GM21367 (cell line): ENCODE results near the gene TXNL4A.
"Not testable (repeated sequence)": the region's sequence is repeated elsewhere in the genome, so short reads cannot be mapped to it uniquely, and the experiment has no call there.

Source experiments
- ATAC-seq: cut with Tn5 transposase; IDR thresholded peaks from one replicate; pipeline ENCODE4 v1.9.1; 2021; ENCODE audit not compliant: unreplicated experiment

The TXNL4A gene, protein sequence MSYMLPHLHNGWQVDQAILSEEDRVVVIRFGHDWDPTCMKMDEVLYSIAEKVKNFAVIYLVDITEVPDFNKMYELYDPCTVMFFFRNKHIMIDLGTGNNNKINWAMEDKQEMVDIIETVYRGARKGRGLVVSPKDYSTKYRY

DNA sequence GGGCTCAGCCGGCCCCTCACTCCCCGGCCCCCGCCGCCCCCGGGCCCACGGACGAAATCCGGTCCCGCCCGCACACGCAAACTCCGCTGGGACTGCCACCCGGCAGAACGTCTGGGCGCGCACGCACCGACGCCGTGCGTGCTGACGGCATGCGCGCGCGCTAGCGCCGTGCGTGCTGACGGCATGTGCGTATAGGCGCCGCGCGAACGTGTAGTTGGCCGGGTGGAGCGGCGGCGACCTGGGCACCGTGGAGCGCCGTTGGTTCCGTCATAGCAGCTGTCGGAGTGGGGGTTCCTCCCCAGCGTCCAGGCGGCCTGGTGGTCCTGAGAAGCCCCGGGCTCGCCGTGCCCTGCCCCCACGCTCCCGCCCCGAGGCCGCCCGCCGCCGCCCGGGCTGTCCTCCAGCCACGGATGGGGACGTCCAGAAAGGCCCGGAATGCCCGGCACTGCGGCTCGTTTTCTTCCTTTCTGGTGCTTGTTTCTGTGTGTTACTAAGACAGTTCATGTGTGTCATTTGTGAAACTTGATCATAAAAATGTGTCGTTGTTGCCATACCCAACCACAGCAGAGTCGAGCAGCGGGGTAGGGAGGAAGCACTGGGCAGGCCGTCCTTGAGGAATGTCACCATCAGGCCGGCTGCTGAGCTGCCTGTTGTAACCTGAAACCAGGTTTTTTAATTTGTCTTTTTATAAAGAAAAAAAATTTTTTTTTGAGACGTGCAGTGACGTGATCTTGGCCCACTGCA is at the start of gene TXNL4A:
Gene TXNL4A, minus strand, starts transcription at position 113 of the 744 bp plus-strand sequence. CDS start 171 bp downstream, outside the sequence.
- ATAC-seq, result peak; percentile 94

DNA sequence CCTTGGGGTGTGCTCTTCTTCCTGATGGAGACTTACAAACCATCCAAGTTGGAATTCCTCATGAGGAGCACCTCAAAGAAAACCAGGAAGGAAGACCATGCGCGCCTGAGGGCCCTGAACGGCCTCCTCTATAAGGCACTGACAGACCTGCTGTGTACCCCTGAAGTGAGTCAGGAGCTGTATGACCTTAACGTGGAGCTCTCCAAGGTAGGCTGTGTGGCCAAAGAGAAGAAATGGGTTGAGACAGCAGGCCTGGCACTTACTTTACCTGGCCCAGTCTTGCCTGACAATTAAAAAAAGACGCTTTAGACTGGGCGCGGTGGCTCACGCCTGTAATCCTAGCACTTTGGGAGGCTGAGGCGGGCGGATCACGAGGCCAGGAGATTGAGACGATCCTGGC is 48.9 kb upstream of the TXNL4A start:
- no peak for ATAC-seq

DNA sequence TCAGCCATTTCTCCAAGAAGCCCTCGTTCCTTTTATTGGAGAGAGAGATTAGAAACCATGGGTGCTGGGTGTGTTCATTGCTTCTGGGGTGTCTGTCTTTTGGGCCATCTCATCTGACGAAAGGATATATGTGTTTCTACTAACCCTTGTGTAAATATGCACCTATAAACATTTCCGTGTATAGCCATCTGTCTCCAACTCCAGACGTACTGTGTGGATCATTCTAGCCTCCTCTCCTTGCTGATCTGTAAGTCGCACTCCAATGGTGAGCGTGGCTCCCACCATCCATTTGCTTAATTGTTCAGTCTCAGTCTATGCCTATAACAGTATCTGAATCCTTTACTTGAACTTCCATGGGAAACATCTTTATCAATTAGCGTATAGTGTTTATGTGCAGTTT is 47.6 kb upstream of the TXNL4A start:
- ATAC-seq, result no peak

DNA sequence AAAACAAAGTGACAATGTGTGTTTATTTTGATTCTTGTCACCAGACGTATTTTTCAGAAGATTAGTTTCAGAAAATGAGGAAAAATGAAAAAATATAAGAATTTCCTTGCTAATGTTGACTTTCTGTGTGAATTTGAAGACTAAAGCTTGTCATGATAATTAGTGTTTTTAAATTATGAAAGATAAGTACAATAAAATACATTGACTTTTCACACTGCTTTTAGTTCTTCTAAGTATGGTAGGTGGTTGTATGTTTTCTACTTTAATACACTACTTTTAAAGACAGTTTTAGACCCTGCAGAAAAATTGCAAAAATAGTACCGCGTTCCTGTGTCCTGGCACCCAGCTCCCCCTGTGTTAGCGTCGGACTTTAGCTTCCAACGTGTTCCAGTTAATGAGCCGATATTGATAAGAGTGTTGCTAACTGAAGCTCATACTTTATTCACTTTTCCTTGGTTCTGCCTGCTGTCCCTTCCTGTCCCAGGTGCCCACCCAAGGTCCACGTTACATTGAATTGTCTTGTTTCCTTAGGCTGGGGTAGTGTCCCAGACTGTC is 46.6 kb upstream of the TXNL4A start:
- no peak for ATAC-seq

DNA sequence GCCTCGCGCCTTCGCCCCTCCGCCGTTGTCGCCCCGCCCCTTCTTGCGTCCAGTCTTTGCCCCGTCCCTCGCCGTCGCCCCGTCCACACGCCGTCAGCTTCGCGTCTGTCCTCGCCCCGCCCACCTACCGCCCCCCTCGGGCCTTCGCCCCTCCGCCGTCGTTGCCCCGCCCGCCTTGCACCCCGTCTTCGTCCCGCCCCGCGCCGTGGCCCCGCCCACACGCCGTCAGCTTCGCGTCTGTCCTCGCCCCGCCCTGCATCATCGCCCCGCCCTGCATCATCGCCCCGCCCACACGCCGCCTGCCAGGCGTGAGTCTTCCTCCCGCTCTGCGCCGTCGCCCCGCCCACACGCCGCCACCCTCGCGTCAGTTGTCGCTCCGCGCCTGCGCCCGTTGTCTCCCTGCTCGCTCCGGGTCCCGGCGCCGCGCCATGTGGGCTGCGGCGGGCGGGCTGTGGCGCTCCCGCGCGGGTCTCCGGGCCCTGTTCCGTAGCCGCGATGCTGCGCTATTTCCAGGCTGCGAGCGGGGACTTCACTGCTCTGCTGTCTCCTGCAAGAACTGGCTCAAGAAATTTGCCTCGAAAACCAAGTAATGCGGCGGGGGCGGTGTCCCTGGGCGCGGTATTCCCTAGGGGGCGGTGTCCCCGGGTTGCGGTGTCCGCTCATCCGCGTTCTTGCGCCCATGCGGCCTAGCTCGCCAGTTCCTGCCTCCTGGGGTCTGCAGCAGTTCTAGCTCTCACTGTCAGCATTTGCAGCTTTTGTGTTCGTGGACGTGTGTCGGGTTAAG is 45.9 kb upstream of the TXNL4A start, which contains the start of gene RBFA:
Gene RBFA, plus strand, starts transcription at position 367 of the 784 bp plus-strand sequence. Its CDS starts 62 bp downstream, at position 429.
- peak; percentile 68 for ATAC-seq

DNA sequence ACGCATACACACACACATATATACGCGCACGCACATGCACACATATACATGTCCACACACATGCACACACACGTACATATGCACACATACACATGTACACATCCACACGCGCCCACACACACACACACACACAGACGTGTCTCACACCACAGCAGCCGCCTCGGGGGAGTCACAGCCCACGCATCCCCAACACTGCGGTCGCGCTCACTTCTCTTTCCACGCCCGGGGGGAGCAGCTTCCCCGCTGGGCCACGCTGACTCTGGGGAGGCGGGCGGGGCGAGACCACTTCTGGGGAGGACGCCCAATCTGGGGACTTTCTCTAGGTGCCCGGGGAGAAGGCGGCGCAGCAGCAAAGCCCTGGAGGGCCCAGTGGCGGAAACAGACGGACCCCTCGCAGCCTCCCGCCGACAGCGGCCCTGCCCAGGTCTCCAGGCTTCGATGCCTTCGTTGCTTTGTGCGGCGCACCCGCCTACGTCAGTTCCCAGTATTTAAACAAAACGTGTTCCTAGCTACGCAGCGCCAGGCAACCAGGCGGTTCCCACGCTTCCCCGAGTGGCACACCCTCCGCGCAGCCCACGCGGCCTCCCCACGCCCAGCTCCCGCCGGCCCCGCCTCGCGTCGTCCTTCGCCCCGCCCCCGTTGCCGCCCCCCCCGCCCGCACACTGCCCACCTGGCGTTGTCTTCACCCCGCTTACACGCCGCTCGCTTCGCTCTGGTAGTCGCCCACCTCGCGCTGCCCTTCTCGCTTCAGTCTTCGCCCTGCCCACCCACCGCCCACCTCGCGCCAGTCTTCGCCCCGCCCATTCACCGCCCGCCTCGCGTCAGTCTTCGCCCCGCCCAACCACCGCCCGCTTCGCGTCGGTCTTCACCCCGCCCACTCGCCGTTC is 45.1 kb upstream of the TXNL4A start:
- ATAC-seq, result peak; percentile 42

DNA sequence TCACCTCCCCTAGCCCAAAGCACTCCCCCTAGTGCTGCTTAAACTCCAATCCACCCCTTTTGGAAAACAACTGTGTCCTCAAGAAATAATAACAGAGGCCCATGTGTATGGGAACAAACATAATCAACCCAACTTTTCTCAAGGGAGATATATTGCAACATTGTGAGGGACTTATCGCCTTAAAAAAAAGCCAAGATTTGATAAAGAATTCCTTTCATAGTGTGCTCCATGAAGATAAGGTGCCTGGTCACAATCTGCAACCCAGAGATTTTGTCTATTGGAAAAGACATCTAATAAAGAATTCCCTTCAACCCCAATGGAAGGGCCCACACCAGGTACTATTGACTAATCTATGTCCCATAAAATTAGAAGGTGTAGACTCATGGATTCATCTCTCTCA is 41.3 kb upstream of the TXNL4A start:
- ATAC-seq, result no peak

DNA sequence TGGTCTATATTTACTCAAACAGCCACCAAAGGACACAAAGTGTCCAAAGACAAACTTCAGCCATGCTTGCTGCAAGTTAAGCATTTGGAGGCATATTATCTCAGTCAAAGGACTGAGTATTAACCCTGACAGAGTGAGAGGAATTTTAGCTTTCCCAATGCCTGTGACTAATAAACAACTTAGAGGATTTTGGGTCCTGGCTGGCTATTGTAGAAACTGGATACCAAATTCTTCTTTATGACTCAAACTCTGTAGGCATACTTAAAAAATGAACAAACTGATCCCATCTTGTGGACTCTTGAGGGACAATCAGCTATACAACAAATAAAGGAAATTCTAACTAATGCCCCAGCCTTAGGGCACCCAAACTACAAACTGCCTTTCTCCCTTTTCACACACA is 39.4 kb upstream of the TXNL4A start:
- not testable (repeated sequence) for ATAC-seq

DNA sequence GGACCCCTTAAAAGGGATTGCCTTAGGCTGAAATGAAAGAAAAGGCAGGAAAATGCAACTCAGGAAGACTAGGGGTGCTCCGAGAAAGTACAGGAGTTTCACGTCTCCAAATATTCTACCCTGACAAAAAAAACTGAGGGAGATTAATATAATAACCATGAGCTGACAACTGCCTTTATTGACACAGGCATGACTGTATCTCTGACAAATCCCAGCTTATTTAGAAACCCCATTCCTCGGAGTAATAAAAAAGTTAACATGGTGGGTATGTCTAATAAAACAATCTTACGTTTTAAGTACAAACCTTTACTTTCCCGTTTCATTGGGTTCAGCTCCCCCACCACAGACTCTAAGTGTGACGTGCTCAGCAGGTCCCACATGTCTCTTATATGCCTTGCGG is 38.0 kb upstream of the TXNL4A start:
- ATAC-seq, result no peak

DNA sequence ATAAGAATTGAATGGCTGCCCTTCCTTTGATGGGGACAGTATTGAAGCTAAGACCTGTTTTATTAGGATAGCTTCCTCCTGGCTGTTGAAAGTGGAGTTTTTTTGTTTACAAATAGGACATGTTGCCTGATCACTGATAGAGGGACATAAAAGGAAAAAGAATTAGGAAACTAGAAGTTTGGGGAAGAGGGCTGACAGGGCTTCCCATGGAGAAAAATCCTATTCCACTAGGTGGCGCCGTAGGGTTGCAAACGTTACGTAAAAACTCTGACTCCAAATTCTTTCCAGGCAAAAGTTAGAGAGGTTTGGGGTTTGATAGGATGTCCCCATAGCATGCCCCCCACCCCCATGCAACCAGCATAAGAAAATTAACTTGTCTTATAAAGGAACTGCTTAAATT is 34.8 kb upstream of the TXNL4A start:
- ATAC-seq, result no peak

DNA sequence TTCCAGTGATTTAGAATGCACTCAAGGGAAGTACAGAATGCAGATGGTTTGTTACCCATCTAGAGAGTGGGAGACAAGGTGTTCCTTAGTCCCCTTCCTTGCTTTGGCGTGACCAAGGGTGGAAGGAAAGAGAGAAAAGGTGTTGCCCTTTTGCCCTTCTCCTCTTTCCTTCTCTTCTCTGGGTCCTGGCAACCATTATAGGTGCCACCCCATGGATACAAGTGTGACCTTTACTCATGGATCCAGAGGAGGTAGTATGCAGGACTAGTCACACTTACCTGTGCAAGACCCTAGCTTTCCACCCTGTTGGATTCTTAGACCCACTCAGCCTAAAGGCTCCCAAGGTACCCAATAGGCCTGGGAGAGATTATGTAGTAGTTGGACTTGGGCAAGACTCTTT is 34.2 kb upstream of the TXNL4A start:
- ATAC-seq, result no peak

DNA sequence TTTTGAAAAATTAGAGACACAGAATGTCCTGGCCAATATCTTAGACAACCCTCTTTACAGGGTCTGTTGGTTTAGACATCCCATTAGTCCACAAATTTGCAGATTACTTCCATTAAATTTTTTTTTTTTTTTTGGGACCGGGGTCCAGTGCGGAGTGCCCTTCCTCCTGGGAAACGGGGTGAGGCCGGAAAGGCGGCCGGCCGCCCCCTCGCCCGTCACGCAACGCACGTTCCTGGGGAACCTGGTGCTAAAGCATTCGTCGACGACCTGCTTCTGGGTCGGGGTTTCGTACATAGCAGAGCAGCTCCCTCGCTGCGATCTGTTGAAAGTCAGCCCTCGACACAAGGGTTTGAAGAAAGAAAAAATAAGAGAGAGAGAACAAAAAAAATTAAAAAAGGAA is 24.4 kb upstream of the TXNL4A start:
- no peak for ATAC-seq

DNA sequence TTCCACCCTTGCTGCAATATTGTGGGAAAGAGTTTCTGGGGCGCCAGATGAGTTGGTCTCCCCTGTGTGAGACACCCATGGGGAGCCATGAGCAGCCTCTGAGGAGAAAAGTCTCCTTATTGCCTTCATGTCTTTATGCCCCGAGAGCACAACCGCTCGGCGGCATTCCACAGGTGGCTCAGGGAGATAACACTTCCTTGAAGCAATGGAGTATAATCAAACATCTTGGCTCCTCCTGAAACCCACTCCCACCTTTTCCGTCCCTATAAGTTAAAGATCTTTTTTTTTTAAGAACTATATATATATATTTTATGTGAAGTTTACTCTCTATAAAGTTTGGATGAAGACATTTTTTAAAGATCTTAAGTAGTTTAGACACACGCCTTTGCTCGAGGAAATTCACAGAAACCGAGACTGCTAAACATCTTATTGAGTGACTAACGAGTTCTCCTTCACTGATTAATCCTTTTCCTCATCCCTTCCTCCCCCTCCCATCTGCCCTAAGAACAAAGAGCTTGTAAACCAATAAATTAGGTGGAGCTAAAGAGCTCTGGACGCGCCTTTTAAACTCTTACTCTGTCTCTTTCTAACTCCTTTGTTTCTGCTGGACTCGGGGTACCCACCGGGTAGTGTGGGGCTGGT is 23.3 kb upstream of the TXNL4A start:
- ATAC-seq, result not testable (repeated sequence)

DNA sequence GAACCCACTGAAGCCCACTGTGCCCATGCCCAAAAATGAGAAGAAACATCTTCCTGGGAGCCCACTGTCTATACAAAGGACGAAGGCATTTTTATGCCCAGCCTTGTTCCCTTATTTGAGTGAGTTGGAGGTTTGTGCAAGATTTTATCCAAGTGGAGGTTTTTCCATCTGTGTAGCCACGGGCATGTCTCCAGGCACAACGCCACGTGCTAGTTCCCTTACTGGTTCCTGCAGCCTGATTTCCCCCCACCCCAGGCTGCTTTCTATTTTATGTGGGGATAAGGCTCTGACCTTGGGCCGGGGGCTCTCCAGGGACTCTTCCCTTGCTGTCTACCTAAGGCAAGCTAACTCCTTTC is 22.2 kb upstream of the TXNL4A start:
- ATAC-seq, result no peak

DNA sequence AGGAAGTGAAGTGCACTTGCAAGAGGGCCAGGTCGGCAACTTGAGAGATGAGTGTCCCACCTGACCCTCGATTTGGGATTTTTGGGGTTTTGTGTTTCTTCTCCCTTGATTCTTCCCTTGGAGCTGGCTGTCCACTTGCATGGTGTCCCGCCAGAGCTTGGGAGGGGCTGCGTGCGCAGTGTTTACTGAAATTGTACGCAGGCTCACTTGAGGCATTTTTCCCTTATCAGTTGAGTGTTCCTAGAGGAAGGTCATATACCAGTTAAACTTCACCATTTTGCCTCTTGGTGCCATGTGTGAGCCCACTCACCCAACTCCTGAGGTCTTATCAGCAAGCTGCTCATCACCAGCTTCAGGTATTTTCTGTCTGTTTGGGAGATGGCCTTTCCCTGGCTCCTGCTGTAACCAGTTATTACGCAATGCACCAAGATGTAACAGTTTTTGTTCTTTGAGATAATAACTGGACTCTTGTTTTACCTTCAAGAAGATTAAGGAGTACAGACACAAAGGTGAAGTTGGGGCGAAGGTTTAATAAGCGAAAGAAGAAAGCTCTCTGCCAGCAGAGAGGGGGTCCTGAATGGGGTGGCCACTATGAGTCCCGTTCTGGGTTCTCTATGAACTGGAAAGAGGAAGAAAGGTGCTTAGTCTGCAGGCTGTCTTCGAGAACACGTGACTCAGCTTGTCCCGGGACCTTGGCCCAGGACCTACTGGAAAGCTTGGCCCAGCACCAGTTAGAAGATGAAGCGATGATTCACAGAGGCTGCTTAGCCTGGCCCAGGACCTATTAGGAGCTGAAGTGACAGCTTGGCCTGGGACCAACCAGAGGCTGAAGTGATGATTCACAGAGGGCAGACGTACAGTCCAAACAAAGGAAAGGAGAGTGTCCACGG is 21.5 kb upstream of the TXNL4A start:
- ATAC-seq, result no peak

DNA sequence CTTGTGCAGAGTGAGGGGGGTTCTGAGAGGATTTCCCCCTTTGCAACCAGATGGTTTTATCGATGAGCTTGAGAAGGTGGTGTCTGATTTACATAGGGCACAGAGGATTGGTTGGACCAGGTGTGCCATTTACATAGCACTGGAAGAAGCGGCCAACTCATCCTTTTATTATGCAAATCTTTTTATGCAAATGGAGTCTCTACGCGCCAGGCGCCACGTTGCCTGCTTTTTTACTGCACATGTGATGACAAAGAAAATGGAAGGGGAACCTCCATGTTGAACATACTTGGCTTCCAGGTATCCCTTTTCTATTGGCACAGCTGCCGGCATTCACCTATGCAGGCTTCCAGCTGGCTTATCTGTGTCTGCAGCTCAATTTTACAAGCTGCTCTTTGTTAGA is 18.4 kb upstream of the TXNL4A start:
- no peak for ATAC-seq

DNA sequence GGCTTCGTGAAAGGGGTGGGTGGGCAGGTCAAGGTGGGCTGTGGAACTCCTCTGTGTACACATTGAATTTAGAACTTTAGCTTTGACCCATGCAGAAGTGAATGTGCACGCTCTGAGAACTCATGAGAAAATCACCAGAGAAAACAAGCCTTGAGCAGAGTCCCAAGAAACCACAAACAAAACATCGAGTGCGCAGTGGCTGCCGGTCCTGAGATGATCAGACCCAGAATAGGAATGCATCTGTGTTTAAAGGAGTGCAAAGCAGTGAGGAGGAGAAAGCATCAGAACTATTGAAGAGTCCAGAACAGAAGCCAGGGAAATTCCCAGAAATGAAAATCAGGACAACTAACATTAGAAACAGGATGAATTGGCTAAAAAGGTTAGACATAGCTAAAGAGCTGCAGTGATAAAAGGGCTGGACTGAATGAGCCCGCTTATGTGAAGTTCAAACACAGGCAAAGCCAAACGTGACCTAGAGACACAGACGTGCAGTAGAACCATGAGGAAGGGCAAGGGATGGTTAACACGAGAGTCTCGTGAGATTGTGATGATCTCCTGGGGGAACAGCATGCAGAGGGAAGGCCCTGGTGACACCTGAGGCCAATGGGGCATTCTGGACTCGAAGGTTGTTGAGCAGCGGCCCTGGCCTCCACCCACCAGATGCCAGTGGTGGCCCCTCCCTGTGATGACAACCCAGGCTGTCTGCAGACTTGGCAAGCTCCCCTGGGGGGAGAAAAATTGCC is 16.4 kb upstream of the TXNL4A start:
- ATAC-seq, result no peak

DNA sequence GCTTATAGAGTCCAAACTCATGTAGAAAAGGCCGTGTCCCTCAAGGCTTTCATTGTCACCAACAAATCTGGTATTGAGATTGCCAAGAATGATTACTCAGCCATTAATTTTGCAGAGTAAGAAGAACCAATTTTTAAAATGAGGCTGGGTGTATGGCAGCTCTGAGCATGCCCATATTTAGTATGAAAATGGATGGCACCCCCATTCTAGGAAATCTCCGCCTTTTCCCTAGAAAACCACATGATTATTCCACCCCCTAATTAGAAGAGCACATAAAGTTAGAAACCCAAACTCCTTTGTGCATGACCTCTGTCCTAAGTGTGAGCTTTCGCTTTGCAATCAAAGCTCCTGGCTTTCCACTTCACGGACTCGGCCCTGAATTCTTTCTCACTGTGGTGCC is 14.1 kb upstream of the TXNL4A start:
- ATAC-seq, result no peak

DNA sequence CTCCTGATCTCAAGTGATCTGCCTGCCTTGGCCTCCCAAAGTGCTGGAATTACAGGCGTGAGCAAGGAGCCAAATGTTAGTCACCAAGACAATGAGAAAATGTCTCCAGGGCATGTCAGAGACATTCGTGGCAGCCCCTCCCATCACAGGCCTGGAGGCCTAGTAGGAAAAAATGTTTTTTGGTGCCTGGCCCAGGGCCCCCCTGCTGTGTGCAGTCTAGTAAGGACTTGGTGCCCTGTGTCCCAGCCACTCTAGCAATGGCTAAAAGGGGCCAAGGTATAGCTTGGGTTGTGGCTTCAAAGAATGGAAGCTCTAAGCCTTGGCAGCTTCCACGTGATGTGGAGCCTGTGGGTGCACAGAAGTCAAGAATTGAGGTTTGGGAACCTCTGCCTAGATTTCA is 12.5 kb upstream of the TXNL4A start:
- ATAC-seq, result no peak
